HL-60 (cell line): ENCODE measurements around the gene CXCL14.

ENCODE experiments used
- DNase-seq, 2 experiments: peaks; one replicate each; pipeline ENCODE4 v3.0.0-alpha.2; 2010 to 2020; ENCODE audit warnings: low read depth in 1 of 2, low spot score in 1 of 2
- H3K27ac ChIP-seq: fragments of 250-450 bp; sonication (Bioruptor Pico); replicated peaks from 2 replicates; pipeline ENCODE4 v1.5.1; 2020; ENCODE audit warnings: mild to moderate bottlenecking, moderate library complexity
- H3K27me3 ChIP-seq: fragments of 250-450 bp; sonication (Bioruptor Pico); 2 replicates; pipeline ENCODE4 v1.5.1; 2021; ENCODE audit warnings: mild to moderate bottlenecking, moderate library complexity; ENCODE audit not compliant: insufficient read depth, poor library complexity, severe bottlenecking
- H3K4me3 ChIP-seq: replicated peaks from 2 replicates; pipeline ENCODE4 v1.5.1; 2011; ENCODE audit warnings: mild to moderate bottlenecking, control low read depth, low read length; ENCODE audit not compliant: insufficient read depth
- GABPA ChIP-seq: IDR thresholded peaks from 2 replicates; pipeline ENCODE4 v1.6.1; 2012; ENCODE audit warnings: low read depth
- POLR2AphosphoS5 ChIP-seq: IDR thresholded peaks from 2 replicates; pipeline ENCODE4 v1.6.1; 2012; ENCODE audit warnings: low read depth
- SPI1 ChIP-seq: IDR thresholded peaks from 2 replicates; pipeline ENCODE4 v1.6.1; 2012; ENCODE audit warnings: low read depth, mild to moderate bottlenecking, borderline replicate concordance
- TF ChIP-seq, protein P1 (sequence below): IDR thresholded peaks from one replicate; pipeline ENCODE4 v1.5.1; 2011; ENCODE audit warnings: low read length, control low read depth, inconsistent platforms; ENCODE audit not compliant: insufficient read depth
- TF ChIP-seq, protein P2 (sequence below): IDR thresholded peaks from 2 replicates; pipeline ENCODE4 v1.6.1; 2012; ENCODE audit warnings: low read depth; ENCODE audit not compliant: insufficient replicate concordance

Gene CXCL14

DNA sequence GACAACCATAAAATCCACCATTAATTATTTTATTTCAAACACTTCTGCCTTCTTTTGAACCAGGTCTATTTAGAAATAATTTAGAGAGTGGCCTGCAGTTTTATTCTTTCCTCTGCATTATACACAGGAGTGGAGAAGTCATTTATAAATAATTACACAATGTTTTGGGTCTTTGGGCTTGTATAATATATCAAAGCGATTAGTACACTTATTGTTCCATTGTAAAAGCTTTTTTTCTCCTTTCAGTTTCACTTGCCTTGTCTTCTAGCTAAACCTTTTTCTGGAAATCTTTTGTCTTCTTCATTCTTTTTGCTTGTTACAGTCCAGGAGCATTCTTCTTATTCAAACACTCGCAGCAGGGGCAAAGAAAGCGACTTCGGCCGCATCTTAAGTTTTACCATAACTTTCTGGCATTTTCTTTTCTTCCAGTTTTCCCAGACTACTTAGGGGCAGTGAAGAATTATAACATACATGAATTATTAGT is 35.7 kb downstream of the CXCL14 start:
- Histone ChIP-seq H3K27me3 (peaks cover 5% of the 10 kb centered on the region), H3K4me3 (no peak overlapping the region), H3K27ac (no peak overlapping the region)
- TF ChIP-seq SPI1: no peak
- TF ChIP-seq, protein P1, sequence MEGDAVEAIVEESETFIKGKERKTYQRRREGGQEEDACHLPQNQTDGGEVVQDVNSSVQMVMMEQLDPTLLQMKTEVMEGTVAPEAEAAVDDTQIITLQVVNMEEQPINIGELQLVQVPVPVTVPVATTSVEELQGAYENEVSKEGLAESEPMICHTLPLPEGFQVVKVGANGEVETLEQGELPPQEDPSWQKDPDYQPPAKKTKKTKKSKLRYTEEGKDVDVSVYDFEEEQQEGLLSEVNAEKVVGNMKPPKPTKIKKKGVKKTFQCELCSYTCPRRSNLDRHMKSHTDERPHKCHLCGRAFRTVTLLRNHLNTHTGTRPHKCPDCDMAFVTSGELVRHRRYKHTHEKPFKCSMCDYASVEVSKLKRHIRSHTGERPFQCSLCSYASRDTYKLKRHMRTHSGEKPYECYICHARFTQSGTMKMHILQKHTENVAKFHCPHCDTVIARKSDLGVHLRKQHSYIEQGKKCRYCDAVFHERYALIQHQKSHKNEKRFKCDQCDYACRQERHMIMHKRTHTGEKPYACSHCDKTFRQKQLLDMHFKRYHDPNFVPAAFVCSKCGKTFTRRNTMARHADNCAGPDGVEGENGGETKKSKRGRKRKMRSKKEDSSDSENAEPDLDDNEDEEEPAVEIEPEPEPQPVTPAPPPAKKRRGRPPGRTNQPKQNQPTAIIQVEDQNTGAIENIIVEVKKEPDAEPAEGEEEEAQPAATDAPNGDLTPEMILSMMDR: no peak
- TF ChIP-seq, protein P2, sequence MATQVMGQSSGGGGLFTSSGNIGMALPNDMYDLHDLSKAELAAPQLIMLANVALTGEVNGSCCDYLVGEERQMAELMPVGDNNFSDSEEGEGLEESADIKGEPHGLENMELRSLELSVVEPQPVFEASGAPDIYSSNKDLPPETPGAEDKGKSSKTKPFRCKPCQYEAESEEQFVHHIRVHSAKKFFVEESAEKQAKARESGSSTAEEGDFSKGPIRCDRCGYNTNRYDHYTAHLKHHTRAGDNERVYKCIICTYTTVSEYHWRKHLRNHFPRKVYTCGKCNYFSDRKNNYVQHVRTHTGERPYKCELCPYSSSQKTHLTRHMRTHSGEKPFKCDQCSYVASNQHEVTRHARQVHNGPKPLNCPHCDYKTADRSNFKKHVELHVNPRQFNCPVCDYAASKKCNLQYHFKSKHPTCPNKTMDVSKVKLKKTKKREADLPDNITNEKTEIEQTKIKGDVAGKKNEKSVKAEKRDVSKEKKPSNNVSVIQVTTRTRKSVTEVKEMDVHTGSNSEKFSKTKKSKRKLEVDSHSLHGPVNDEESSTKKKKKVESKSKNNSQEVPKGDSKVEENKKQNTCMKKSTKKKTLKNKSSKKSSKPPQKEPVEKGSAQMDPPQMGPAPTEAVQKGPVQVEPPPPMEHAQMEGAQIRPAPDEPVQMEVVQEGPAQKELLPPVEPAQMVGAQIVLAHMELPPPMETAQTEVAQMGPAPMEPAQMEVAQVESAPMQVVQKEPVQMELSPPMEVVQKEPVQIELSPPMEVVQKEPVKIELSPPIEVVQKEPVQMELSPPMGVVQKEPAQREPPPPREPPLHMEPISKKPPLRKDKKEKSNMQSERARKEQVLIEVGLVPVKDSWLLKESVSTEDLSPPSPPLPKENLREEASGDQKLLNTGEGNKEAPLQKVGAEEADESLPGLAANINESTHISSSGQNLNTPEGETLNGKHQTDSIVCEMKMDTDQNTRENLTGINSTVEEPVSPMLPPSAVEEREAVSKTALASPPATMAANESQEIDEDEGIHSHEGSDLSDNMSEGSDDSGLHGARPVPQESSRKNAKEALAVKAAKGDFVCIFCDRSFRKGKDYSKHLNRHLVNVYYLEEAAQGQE: no peak
- TF ChIP-seq GABPA: no peak
- TF ChIP-seq POLR2AphosphoS5: no peak
- no peak for DNase-seq

DNA sequence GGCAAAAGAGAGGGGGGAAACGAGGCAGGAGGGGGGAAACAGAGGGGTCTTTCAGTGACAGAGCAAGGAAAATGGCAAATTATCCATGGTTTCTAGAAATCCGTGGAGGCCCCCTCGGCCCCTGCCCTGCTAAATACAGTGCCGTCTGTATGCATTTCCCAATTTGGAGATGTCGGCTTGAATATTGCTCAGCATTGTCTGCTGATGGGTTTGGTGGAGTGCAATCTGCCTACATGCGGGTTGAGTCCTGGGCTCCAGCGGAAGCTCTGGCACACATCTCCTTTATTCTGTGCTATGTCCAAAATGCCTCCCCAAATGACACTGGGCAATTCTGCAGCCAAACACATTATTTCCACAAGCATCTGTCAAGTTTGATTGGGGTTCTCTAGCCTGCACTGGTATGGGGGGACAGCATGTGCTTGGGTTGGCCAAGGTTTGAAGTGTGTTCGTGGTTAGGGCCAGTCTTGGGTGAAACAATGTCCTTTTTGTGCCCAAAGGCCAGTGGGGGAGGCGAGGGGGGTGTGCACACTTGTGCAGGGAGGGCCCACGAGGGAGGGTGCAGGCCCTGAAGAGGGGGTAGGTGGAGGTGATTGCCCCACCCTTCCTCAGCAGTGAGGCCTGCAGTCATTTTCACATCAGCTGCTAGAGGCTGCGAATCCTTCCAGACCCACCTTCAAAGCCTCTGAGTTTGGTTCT is 36.8 kb downstream of the CXCL14 start:
- Histone ChIP-seq H3K27ac (no peak overlapping the region), H3K27me3 (peaks cover 5% of the 10 kb centered on the region), H3K4me3 (no peak overlapping the region)
- no peak for DNase-seq
- TF ChIP-seq SPI1: no peak
- TF ChIP-seq, protein P1: no peak
- TF ChIP-seq GABPA: no peak
- no peak for TF ChIP-seq POLR2AphosphoS5
- TF ChIP-seq, protein P2: no peak

DNA sequence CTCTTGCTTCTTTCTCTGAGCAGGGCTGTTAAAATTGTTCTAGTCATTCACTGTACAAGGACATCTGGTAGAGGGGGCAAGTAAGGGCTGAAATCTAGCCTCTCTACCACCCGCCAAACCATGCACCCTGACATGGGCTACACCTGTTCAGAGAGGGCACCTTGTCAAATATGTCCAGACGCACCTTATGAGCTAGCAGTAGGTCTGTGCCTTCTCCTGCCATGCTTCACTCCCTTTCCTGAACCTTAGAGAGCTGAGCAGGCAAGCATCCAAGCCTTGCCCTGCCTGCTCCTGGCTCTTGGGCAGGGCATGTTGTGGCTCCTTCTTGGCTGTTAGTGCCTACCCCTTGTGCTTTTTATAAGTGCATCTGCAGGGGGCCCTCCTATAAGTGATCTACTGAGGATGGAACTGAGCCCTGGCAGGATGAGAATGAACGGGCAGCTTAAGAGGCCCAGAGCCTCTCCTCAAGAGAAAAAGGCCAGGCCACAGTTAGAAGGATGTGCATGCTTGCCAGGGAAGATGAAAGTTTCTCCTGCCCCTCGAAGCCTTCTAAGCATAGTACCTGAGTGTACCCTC is 39.3 kb downstream of the CXCL14 start:
- DNase-seq: no peak
- Histone ChIP-seq H3K4me3 (no peak overlapping the region), H3K27ac (no peak overlapping the region), H3K27me3 (peaks cover 5% of the 10 kb centered on the region)
- TF ChIP-seq SPI1 (no peak), GABPA (no peak), POLR2AphosphoS5 (no peak)
- TF ChIP-seq, protein P2: no peak
- TF ChIP-seq, protein P1: no peak
